ENCODE data around the gene AMPD3. TPM values are rescaled to one million over a fixed set of nuclear protein-coding genes. Genes with fewer than 3 reads are reported as not detected.

Gene AMPD3
- polyA plus RNA-seq, 1 donor (not counting 4 experiments of a cell fraction or from before 2014, with no cell fraction given), result 11.1 TPM

DNA sequence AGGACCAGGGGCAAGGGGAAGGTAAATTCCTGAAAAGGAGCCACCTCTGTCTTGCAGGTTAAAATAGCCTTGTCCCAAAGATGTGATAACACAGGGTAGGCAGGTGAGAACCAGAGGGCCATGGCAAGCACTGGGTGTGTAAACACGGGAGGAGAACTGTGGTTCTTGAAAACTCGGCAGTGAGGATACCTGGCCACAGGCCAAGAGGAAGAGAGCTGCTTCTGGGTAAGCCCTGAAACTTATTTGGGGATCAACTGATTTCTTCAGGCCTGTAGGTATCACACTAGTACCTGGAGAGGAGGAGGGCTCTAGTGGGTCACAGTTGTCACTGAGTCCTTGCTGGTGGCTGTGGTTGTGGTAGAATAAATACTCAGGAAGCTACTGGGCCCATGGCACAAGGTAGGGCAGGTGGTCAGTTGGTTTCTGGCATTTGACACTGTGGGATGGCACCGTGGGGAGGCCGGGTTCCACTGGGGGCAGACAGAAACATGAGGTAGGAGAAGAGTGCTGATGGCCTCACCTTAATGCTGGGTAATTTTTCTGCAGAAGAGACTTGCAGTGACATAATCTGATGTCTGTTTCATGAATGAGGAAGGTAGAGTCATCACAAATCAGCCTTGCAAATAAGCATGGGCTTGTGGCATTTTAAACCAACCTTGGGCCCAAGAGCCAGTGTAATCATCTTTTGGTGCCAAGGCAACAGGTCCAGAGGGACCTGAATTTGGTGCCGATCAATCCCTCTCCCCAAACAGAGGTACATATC is 22.0 kb downstream of the AMPD3 start:
- peaks cover 2% of the 10 kb centered on the region for H3K79me2 ChIP-seq (ENCODE audit: control insufficient read depth, insufficient read depth, low read length)
- H4K20me1 ChIP-seq (ENCODE audit: control insufficient read depth, extremely low read depth, insufficient read depth, low read length), result no peaks in the 10 kb centered on the region
- H3K36me3 ChIP-seq (ENCODE audit: control insufficient read depth in 2 of 2, extremely low read depth in 1 of 2, insufficient read depth in 2 of 2, low read length in 2 of 2), result peaks cover 10 to 13% of the 10 kb centered on the region in 2 experiments
- FAIRE-seq (no peak), DNase-seq (ENCODE audit: low read depth, low spot score) (no peak)
- no peak overlapping the region for H3K4me2 ChIP-seq (ENCODE audit: control insufficient read depth, extremely low read depth, insufficient read depth, low read depth, low read length)
- dilution Hi-C loops (cut with MboI; ENCODE audit: extremely low pct_ligation_motif_present, low sequenced_read_pairs), result no loop called here
- H3K27me3 ChIP-seq (ENCODE audit: control insufficient read depth, extremely low read depth, insufficient read depth, low read length), result no peaks in the 10 kb centered on the region
- H3K4me1 ChIP-seq (ENCODE audit: control insufficient read depth, extremely low read depth, insufficient read depth, low read length), result no peaks in the 10 kb centered on the region
- no peaks in the 10 kb centered on the region for H3K9me1 ChIP-seq (ENCODE audit: control insufficient read depth, extremely low read depth, insufficient read depth, low read length)
- H2AFZ ChIP-seq (ENCODE audit: control insufficient read depth, low read length), result no peak overlapping the region
- no peaks in the 10 kb centered on the region for H3K9me3 ChIP-seq (ENCODE audit: control insufficient read depth, low read depth, low read length)
- no peak overlapping the region for H3K9ac ChIP-seq (ENCODE audit: control insufficient read depth, extremely low read depth, insufficient read depth, low read length)
- H3K27ac ChIP-seq (ENCODE audit: control insufficient read depth, insufficient read depth, low read length), result no peak overlapping the region
- TF ChIP-seq EZH2 (IDR thresholded peaks at IDR 0.05; ENCODE audit: low read length) (no peak), CTCF (optimal IDR thresholded peaks at IDR 0.05 in 1 of 3, IDR thresholded peaks at IDR 0.05 in 1 of 3, conservative IDR thresholded peaks at IDR 0.05 in 1 of 3; ENCODE audit: extremely low read depth in 1 of 3, insufficient read depth in 2 of 3, low read length in 3 of 3) (no peak)
- H3K4me3 ChIP-seq (ENCODE audit: control insufficient read depth in 2 of 3, extremely low read depth in 1 of 3, insufficient read depth in 2 of 3, low read depth in 1 of 3, low read length in 3 of 3), result no peak overlapping the region

GRCh38 chr11:10477690-10478046 is 22.6 kb downstream of the AMPD3 start:
- TF ChIP-seq CTCF (optimal IDR thresholded peaks at IDR 0.05 in 1 of 3, IDR thresholded peaks at IDR 0.05 in 1 of 3, conservative IDR thresholded peaks at IDR 0.05 in 1 of 3; ENCODE audit: extremely low read depth in 1 of 3, insufficient read depth in 2 of 3, low read length in 3 of 3) (no peak), EZH2 (IDR thresholded peaks at IDR 0.05; ENCODE audit: low read length) (no peak)
- FAIRE-seq (no peak), DNase-seq (ENCODE audit: low read depth, low spot score) (no peak)
- H3K4me2 ChIP-seq (ENCODE audit: control insufficient read depth, extremely low read depth, insufficient read depth, low read depth, low read length), result no peak overlapping the region
- H3K36me3 ChIP-seq (ENCODE audit: control insufficient read depth in 2 of 2, extremely low read depth in 1 of 2, insufficient read depth in 2 of 2, low read length in 2 of 2), result peaks cover 12 to 13% of the 10 kb centered on the region in 2 experiments
- H3K9ac ChIP-seq (ENCODE audit: control insufficient read depth, extremely low read depth, insufficient read depth, low read length), result no peak overlapping the region
- no peak overlapping the region for H3K27ac ChIP-seq (ENCODE audit: control insufficient read depth, insufficient read depth, low read length)
- no peaks in the 10 kb centered on the region for H3K4me1 ChIP-seq (ENCODE audit: control insufficient read depth, extremely low read depth, insufficient read depth, low read length)
- no peaks in the 10 kb centered on the region for H3K9me3 ChIP-seq (ENCODE audit: control insufficient read depth, low read depth, low read length)
- H3K27me3 ChIP-seq (ENCODE audit: control insufficient read depth, extremely low read depth, insufficient read depth, low read length), result no peaks in the 10 kb centered on the region
- H2AFZ ChIP-seq (ENCODE audit: control insufficient read depth, low read length), result no peak overlapping the region
- peaks cover 2% of the 10 kb centered on the region for H3K79me2 ChIP-seq (ENCODE audit: control insufficient read depth, insufficient read depth, low read length)
- H4K20me1 ChIP-seq (ENCODE audit: control insufficient read depth, extremely low read depth, insufficient read depth, low read length), result no peaks in the 10 kb centered on the region
- H3K9me1 ChIP-seq (ENCODE audit: control insufficient read depth, extremely low read depth, insufficient read depth, low read length), result no peaks in the 10 kb centered on the region
- dilution Hi-C loops (cut with MboI; ENCODE audit: extremely low pct_ligation_motif_present, low sequenced_read_pairs), result no loop called here
- H3K4me3 ChIP-seq (ENCODE audit: control insufficient read depth in 2 of 3, extremely low read depth in 1 of 3, insufficient read depth in 2 of 3, low read depth in 1 of 3, low read length in 3 of 3), result no peak overlapping the region

Measured in keratinocyte (primary cell).